NCI-H226 (cell line): ENCODE data around the gene USP35.
"Not testable (repeated sequence)": the region's sequence is repeated elsewhere in the genome, so short reads cannot be mapped to it uniquely, and the experiment has no call there.

ENCODE experiments used
- DNase-seq: peaks from one replicate; pipeline ENCODE4 v3.0.0-alpha.2; 2015

USP35 gene

GRCh38 chr11:78216571-78217287 lies 28.0 kb downstream of the USP35 start:
- DNase-seq, result peak; percentile 64

DNA sequence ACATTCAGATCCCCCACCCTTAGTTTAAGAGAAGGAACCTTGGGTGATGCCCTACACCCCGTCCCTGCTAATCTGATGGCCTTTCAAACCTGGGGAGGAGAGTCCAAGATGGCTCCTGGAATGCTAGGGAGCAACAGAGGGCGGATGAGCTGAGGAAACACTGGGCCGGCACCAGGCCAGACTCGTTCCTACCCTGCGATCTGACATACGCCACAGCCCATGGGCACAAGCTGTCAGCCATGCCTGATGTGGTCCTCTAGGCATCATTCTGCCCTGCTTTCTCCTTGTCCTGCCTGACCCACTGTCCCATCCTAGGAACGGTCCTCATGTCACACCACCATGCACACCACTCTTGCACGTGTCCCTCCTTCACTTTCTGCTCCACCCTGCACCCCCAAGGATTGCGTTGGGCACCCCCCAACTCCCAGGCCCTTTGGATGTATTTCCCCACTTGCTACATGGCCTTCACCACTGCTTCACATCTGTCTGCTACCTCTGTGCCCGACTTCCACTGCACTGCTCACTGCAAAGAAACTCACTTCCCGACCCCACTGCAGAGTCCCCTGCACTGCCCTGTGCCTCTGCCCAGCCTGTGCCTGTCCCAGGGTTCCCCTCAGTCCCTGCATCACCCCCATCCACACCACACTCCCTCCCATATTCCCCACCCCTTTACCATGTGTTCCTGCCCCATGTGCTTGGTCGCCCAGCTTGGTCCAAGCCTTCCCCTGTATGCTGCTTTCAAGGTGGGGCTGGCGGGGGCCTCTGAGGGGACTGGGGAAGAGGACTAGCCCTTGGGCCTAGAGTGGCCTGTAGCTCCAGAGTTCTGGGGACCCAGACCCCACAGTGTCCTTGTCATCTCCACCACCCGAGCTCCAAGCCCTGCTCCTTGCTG lies 29.2 kb downstream of the USP35 start:
- no peak for DNase-seq

DNA sequence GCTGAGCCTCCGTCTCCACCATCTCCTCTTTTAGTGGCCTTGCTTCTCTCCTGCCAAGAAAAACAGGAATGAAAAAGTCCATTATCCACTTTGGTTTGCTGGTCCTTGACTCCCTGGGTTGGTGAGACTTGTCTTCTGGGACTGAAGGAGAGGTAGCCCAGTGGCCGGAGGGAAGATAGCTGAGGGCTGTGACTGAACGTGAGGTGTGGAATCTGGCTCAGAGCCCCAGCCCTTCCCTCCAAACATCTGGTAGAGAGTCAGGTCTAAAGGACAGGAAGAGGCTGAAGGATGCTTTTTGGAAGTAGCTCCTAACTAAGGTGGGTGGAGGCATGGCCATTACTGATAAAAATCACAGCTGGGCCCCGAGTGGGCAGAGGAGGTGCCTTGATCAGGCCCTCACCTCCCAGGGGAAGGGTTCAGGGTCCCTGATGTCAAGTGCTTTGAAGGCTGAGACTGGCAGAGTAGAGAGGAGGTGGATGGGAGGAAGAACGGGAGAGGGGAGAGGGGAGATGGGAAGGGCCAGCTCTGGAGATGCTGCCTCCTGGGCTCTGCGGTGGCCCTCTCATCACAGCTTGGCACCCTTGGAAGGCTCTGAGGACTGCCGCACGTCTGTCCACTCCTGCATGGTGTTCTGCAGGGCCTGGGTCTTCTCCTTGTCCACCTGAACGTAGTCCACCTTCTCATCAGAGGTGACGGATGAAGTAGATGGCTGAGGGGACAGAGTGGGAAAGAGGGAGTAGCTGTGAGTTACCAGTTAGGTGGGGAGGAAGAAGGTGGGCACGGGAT lies 30.2 kb downstream of the USP35 start:
- DNase-seq, result no peak

GRCh38 chr11:78219493-78220217 lies 30.9 kb downstream of the USP35 start:
- DNase-seq, result no peak

- no peak for DNase-seq
Observed at GRCh38 chr11:78220218-78221157, 31.8 kb downstream of the USP35 start.

- no peak for DNase-seq
Observed at GRCh38 chr11:78221396-78222315, 32.9 kb downstream of the USP35 start.

GRCh38 chr11:78222726-78223125 lies 34.0 kb downstream of the USP35 start:
- not testable (repeated sequence) for DNase-seq

- no peak for DNase-seq
Observed at GRCh38 chr11:78223320-78223954, 34.7 kb downstream of the USP35 start.

- no peak for DNase-seq
Observed at GRCh38 chr11:78224506-78224905, 35.8 kb downstream of the USP35 start.

DNA sequence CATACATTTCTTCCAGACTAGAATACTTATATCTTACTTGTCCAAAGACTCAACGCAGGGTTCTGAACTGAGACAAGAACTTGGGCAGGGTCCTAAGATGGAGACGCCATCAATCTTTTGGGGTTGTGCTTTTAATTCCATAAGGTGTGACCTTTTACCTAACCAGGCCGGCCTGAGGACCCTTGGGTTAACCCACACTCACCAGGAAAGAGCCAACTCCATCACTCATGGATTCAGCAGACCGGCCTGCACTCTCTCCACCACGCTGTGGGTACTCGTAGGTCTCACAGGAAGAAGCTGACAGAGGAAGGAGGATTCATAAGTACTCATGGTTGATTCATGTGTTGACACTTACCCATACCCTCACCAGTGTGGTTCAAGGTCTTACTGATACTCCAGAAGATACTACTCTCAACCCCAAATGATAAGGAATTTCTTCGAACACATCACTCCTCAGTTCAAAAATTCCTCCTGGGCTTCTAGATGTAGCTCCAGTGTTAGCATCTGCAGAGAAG lies 36.2 kb downstream of the USP35 start:
- no peak for DNase-seq

DNA sequence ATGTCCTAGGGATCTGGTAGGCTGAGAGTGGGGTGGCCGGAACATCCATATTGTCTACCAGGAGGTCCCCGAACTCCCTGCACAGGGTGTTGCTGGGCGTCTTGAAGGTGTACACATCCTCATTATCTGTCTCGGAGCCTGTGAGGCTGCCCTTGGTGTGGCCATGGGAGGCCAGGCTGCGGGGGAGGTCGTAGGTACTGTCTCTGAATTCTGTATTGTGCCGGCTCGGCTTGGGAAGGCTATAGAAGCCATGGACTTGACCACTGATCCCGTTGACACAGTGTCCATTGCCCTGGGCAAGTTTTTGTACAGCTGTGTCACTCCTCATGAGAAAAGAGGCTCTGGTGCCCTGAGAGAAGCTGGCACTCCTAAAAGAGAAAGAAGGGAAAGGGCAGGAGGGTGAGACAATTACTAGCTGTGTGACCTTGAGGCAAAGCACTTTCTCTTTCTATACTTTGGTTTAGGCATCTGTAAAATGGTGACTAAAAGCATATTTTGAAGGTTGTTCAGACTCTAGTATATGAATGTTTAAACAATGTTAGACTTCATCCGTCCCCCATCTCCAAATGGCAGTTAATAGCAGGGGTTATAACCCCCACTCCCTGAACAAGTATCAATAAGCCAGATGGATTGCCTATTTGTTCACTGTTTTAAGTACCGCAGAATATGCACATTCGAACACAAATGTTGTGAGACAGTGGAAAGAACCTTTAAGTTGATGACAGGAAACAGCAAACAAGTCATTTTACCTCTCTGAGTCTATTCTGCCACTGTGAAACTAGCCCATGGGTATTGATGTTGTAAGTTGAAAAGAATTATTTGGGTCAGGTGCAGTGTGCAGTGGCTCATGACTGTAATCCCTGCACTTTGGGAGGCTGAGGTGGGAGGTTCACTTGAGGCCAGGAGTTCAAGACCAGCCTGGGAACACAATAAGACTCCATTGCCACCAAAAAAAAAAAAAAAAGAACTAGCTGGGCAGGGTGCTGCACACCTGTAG lies 38.3 kb downstream of the USP35 start:
- no peak for DNase-seq

- no peak for DNase-seq
Observed at GRCh38 chr11:78227921-78228320, 39.2 kb downstream of the USP35 start.

DNA sequence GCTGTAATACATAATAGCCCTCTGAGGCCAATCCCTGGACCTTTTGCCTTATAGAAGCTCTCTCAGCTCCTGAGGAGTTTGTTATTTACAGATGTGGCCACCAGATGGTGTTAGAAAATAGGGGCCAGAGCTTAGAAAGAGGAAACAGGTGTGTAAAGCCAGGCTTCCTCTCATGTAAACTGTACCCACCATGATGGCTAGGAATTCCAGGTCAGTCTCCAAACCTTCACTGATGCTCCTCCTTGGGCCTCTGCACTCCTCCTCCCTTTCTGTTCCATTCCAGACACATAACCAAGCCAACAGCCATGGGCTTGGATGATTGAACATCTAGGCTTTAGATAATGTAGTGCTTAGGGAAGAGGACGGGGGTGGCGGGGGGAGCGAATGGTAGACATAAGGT lies 39.7 kb downstream of the USP35 start:
- peak; percentile 49 for DNase-seq

GRCh38 chr11:78229106-78229505 lies 40.4 kb downstream of the USP35 start:
- no peak for DNase-seq

DNA sequence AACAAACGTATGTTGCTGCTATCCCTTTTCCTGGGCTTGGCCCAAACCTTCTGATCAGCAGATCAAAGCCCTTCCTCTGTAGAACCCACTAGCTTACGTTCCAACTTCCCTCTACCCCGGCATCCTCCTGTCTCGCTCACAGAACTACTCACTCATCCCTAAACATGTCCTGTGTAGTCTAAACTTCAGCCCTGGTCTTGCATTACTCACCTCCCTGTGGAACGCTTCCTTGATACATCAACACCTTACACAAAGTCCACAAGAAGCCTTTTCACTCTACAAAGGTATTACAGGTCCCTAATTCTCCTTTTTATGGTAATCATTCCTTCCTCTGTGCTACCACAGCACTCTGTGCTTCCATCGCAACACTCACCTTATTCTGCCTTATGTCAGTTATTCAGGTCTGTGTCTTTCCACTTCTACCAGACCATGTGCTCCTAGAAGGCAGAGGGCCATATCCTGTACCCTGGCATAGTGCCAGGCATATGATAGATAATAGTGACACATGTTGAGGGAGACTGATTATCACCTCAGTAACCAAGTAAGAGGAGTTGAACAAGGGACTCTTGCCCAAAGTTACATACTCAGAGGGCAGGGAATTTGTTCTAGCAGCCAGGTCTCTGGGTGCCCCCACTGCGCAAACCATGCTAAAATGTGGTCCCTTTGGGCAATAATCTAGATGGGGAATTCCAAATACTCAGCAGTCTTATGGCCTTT lies 41.6 kb downstream of the USP35 start:
- peak; percentile 24 for DNase-seq

- DNase-seq, result peak; percentile 66
Observed at GRCh38 chr11:78231962-78232501, 43.3 kb downstream of the USP35 start.

DNA sequence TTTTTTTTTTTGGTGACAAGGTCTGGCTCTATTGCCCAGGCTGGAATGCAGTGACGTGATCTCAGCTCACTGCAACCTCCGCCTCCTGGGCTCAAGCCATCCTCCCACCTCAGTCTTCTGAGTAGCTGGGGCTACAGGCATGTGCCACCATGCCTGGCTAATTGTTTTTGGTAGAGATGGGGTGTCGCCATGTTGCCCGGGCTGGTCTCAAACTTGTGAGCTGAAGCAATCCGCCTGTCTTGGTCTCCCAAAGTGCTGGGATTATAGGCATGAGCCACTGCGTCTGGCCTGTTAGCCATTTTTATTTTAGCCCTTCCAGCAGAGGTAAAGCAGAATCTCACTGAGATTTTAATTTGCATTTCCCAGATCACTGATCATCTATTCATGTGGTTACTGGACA lies 44.3 kb downstream of the USP35 start:
- not testable (repeated sequence) for DNase-seq
